Measurements from ENCODE around the gene CHRNA4. TPM values are rescaled to one million over a fixed set of nuclear protein-coding genes. Genes with fewer than 3 reads are reported as not detected.

CHRNA4 gene
- total and polyA plus RNA-seq, 7 donors, result 0.01 to 0.41 (median 0.24) TPM; not detected in 4

DNA sequence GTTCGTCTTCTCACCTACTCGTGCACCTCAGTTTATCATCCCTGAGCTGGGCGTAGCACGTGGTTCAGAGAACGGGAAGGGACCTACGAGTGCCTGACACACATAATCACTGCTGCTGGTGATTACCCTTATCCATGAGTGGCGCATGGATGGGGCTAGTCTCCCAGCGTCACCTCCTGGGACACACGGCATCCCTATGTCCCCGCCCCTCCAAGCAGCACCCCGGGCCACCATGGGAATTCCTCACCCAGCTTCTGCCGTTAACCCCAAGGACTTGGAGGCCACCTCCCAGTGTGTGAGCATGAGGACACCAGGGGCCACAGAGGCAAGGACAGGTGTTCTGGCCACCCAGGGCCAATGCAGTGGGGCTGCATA lies 9.8 kb downstream of the CHRNA4 start:
- Histone ChIP-seq H3K4me1 (no peaks in the 10 kb centered on the region), H3K27ac (no peak overlapping the region), H3K9me3 (no peaks in the 10 kb centered on the region), H3K4me3 (no peak overlapping the region), H3K27me3 (ENCODE audit: insufficient read depth in 3 of 3, low read length in 2 of 3) (peaks cover 0 to 46% (median 10%) of the 10 kb centered on the region in 3 donors), H3K36me3 (ENCODE audit: insufficient read depth in 1 of 2, low read depth in 1 of 2) (no peaks in the 10 kb centered on the region)
- intact Hi-C loops (cut with DNase I), result no loop called here
- DNase-seq, result no peak
- WGBS, 3 donors, result 85 to 88% (median 85%) methylated on average over 12 of the region's 12 CpGs
- TF ChIP-seq, protein P1, sequence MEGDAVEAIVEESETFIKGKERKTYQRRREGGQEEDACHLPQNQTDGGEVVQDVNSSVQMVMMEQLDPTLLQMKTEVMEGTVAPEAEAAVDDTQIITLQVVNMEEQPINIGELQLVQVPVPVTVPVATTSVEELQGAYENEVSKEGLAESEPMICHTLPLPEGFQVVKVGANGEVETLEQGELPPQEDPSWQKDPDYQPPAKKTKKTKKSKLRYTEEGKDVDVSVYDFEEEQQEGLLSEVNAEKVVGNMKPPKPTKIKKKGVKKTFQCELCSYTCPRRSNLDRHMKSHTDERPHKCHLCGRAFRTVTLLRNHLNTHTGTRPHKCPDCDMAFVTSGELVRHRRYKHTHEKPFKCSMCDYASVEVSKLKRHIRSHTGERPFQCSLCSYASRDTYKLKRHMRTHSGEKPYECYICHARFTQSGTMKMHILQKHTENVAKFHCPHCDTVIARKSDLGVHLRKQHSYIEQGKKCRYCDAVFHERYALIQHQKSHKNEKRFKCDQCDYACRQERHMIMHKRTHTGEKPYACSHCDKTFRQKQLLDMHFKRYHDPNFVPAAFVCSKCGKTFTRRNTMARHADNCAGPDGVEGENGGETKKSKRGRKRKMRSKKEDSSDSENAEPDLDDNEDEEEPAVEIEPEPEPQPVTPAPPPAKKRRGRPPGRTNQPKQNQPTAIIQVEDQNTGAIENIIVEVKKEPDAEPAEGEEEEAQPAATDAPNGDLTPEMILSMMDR (IDR thresholded peaks at IDR 0.05), result no peak
- no peak for ATAC-seq

DNA sequence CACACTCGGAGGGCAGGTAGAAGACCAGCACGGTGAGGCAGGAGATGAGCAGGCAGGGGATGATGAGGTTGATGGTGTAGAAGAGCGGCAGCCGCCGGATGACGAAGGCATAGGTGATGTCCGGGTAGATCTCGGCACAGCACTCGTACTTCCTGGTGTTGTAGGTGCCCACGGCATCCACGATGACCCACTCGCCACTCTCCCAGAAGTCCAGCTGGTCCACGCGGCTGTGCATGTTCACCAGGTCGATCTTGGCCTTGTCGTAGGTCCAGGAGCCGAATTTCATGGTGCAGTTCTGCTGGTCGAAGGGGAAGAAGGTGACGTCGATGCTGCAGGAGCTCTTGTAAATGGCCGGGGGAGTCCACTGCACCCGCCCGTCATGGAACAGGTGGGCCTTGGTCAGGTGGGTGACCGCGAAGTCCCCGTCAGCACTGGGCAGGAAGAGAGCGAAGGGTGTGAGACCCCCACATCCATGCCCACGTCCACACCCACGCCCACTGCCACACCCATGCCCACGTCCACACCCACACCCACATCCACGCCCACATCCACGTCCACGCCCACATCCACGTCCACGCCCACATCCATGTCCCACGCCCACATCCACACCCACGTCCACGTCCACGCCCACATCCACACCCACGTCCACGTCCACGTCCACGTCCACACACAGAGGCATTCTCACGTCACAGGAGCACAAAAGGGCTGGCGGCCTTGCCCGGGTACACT lies 10.4 kb downstream of the CHRNA4 start:
- ATAC-seq (no peak), DNase-seq (no peak)
- TF ChIP-seq, protein P1 (IDR thresholded peaks at IDR 0.05), result no peak
- no peak overlapping the region for H3K27ac ChIP-seq
- WGBS, 3 donors, result 85 to 90% (median 89%) methylated on average over 40 to 46 of the region's 46 CpGs
- peaks cover 0 to 51% (median 15%) of the 10 kb centered on the region in 3 donors for H3K27me3 ChIP-seq (ENCODE audit: insufficient read depth in 3 of 3, low read length in 2 of 3)
- no peaks in the 10 kb centered on the region for H3K4me1 ChIP-seq
- H3K36me3 ChIP-seq (ENCODE audit: insufficient read depth in 1 of 2, low read depth in 1 of 2), result no peaks in the 10 kb centered on the region
- H3K9me3 ChIP-seq, result no peaks in the 10 kb centered on the region
- intact Hi-C loops (cut with DNase I), result no loop called here
- H3K4me3 ChIP-seq, result no peak overlapping the region

DNA sequence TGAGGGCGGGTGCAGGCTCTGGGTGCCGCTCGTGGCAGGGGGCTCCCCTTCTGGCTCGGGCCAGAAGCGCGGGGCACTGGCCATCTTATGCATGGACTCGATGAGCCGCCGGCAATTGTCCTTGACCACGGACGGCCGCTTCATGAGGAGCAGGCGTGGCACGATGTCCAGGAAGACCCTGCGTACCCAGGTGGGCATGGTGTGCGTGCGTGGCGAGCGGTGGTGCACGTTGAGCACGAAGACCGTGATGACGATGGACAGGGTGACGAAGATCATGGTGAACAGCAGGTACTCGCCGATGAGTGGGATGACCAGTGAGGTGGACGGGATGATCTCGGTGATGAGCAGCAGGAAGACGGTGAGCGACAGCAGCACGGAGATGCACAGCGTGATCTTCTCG lies 11.0 kb downstream of the CHRNA4 start:
- TF ChIP-seq, protein P1 (IDR thresholded peaks at IDR 0.05), result no peak

DNA sequence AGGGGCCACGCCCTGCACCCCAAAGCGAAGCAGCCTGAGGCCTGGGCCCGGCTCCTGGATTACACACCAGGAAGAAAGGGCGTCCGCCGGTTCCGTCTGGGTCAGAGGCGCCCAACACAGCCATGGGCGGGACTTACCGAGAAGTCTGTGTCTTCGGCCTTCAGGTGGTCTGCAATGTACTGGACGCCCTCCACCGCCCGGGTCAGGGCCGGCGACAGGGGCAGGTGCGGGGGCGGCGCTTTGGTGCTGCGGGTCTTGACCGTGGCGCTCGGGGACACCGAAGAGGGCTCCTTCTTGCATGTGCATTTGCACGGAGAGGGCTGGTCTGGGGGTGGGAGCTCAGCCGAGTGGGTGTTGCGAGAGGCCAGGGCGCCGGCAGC lies 11.6 kb downstream of the CHRNA4 start:
- no peaks in the 10 kb centered on the region for H3K36me3 ChIP-seq (ENCODE audit: insufficient read depth in 1 of 2, low read depth in 1 of 2)
- H3K4me3 ChIP-seq, result no peak overlapping the region
- intact Hi-C loops (cut with DNase I), result no loop called here
- DNase-seq, result no peak
- no peaks in the 10 kb centered on the region for H3K9me3 ChIP-seq
- no peak overlapping the region for H3K27ac ChIP-seq
- TF ChIP-seq, protein P1 (IDR thresholded peaks at IDR 0.05), result no peak
- peaks cover 0 to 52% (median 21%) of the 10 kb centered on the region in 3 donors for H3K27me3 ChIP-seq (ENCODE audit: insufficient read depth in 3 of 3, low read length in 2 of 3)
- ATAC-seq, result no peak
- 80 to 92% (median 87%) methylated on average over 24 to 29 of the region's 29 CpGs for WGBS, 3 donors
- no peaks in the 10 kb centered on the region for H3K4me1 ChIP-seq

More for the DNA sequence above, 11.0 kb downstream of the CHRNA4 start:
- Histone ChIP-seq H3K9me3 (no peaks in the 10 kb centered on the region), H3K36me3 (ENCODE audit: insufficient read depth in 1 of 2, low read depth in 1 of 2) (no peaks in the 10 kb centered on the region), H3K27me3 (ENCODE audit: insufficient read depth in 3 of 3, low read length in 2 of 3) (peaks cover 0 to 52% (median 17%) of the 10 kb centered on the region in 3 donors), H3K27ac (no peak overlapping the region), H3K4me3 (no peak overlapping the region), H3K4me1 (no peaks in the 10 kb centered on the region)
- intact Hi-C loops (cut with DNase I), result no loop called here
- WGBS, 3 donors, result 93 to 95% (median 95%) methylated on average over 32 to 33 of the region's 33 CpGs
- no peak for ATAC-seq
- no peak for DNase-seq

Measured in psoas muscle (tissue), 8 donors.